ENCODE data around the gene SYTL3.

DNA sequence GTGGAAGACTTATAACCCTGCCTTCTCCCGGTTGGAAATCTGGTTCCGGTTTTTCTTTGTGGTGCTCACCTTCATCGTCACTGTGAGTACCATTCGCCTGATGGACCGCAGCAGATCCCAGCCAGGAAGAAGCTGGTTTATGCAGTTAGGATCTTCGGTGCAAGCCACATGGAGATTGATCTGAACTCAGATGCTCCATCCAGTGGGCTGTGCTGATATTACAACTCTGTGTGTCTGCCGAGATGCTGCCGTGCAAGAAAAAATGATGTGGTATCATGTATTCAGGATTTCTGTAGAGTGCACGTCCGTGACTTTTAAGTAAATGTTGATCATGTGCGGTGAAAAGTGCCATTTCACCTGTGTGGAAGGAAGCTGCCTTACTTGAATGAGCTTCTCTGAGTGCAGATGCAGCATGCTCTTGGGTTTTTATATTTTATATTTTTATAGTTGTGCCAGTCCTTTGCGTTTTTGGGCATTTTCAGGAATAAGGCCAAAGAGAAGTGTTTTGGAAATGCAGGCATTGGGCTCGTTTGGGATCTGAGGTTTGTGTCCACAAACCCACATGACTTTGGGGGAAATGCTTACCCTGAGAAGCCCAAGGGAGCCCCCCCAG is 44.5 kb upstream of the SYTL3 start:
- TF ChIP-seq EZH2 (IDR thresholded peaks at IDR 0.05; ENCODE audit: low read depth, unreplicated experiment): no peak
- TF ChIP-seq, protein P1, sequence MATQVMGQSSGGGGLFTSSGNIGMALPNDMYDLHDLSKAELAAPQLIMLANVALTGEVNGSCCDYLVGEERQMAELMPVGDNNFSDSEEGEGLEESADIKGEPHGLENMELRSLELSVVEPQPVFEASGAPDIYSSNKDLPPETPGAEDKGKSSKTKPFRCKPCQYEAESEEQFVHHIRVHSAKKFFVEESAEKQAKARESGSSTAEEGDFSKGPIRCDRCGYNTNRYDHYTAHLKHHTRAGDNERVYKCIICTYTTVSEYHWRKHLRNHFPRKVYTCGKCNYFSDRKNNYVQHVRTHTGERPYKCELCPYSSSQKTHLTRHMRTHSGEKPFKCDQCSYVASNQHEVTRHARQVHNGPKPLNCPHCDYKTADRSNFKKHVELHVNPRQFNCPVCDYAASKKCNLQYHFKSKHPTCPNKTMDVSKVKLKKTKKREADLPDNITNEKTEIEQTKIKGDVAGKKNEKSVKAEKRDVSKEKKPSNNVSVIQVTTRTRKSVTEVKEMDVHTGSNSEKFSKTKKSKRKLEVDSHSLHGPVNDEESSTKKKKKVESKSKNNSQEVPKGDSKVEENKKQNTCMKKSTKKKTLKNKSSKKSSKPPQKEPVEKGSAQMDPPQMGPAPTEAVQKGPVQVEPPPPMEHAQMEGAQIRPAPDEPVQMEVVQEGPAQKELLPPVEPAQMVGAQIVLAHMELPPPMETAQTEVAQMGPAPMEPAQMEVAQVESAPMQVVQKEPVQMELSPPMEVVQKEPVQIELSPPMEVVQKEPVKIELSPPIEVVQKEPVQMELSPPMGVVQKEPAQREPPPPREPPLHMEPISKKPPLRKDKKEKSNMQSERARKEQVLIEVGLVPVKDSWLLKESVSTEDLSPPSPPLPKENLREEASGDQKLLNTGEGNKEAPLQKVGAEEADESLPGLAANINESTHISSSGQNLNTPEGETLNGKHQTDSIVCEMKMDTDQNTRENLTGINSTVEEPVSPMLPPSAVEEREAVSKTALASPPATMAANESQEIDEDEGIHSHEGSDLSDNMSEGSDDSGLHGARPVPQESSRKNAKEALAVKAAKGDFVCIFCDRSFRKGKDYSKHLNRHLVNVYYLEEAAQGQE (IDR thresholded peaks at IDR 0.05; ENCODE audit: unreplicated experiment): no peak
- TF ChIP-seq, protein P2, sequence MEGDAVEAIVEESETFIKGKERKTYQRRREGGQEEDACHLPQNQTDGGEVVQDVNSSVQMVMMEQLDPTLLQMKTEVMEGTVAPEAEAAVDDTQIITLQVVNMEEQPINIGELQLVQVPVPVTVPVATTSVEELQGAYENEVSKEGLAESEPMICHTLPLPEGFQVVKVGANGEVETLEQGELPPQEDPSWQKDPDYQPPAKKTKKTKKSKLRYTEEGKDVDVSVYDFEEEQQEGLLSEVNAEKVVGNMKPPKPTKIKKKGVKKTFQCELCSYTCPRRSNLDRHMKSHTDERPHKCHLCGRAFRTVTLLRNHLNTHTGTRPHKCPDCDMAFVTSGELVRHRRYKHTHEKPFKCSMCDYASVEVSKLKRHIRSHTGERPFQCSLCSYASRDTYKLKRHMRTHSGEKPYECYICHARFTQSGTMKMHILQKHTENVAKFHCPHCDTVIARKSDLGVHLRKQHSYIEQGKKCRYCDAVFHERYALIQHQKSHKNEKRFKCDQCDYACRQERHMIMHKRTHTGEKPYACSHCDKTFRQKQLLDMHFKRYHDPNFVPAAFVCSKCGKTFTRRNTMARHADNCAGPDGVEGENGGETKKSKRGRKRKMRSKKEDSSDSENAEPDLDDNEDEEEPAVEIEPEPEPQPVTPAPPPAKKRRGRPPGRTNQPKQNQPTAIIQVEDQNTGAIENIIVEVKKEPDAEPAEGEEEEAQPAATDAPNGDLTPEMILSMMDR (conservative IDR thresholded peaks at IDR 0.05; ENCODE audit: low read depth in 2 of 2): peak; percentile 73 to 74
